ENCODE measurements around the gene GRHL1.
"Not testable (repeated sequence)": the region's sequence is repeated elsewhere in the genome, so short reads cannot be mapped to it uniquely, and the experiment has no call there.

Gene GRHL1

DNA sequence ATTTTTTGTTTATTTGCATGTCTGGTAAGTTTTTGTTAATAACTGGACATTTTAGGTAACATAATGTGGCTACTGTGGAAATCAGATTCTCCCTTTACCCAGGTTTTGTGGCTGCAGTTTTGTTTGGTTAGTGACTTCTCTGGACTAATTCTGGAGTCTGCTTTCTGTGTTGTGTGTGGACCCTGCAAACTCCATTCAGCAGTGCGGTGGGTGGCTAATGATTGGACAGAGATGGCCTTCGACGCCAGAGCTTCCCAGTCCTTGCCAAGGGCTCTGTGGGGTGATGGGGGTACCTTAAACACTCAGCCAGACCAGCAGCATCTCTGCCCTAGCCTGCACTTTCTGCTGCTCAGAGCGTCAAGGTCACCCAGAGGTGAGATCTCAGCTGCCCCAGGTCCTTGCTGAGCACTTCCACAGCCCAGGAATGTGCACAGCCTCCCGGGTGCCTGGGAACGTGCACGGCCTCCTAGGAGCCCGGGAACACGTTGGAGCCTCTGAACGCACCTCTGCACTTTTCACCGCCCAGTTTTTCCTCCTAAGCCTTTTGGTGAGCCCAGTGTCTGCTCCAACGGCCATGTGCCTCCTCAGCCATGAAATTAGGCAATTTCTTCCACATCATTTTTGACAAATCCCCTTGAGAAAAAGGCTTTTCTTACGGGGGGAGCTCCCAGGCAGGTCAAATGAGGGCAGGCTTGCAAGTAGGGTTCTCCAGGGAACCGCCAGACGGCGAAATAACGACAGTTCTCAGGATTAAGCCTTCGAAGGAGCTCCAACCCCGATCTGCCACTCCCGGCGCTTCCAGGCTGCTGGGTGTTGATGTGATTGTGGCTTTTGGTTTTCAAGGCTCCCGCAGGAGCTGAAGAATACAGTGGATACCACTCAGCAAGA is 56.7 kb downstream of the GRHL1 start:
- no peak for DNase-seq (ENCODE audit: low spot score)
- TF ChIP-seq, protein P1, sequence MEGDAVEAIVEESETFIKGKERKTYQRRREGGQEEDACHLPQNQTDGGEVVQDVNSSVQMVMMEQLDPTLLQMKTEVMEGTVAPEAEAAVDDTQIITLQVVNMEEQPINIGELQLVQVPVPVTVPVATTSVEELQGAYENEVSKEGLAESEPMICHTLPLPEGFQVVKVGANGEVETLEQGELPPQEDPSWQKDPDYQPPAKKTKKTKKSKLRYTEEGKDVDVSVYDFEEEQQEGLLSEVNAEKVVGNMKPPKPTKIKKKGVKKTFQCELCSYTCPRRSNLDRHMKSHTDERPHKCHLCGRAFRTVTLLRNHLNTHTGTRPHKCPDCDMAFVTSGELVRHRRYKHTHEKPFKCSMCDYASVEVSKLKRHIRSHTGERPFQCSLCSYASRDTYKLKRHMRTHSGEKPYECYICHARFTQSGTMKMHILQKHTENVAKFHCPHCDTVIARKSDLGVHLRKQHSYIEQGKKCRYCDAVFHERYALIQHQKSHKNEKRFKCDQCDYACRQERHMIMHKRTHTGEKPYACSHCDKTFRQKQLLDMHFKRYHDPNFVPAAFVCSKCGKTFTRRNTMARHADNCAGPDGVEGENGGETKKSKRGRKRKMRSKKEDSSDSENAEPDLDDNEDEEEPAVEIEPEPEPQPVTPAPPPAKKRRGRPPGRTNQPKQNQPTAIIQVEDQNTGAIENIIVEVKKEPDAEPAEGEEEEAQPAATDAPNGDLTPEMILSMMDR (IDR thresholded peaks at IDR 0.05) = no peak

DNA sequence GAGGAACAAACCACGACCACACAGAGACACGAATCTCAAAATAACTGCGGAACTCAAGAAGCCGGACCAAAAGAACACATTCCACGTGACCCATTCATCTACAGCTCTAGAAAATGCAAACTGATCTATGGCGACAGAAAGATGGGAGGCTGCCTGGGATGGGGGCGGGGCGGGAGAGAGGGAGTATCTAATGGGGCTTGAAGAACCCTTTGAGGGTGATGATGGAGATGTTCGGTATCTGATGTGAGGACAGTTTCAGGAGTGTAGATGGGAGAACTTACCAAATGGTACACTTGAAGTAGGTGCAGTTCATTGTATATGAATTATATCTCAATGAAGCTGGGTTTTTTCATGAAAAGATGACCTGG is 57.3 kb downstream of the GRHL1 start:
- Histone ChIP-seq H3K4me3 (no peak overlapping the region), H3K27ac (peak overlapping the region in 1 of 2 donors; percentile 82)
- TF ChIP-seq, protein P1 (IDR thresholded peaks at IDR 0.05) = no peak
- no peak for DNase-seq (ENCODE audit: low spot score)

More for the DNA sequence above, 56.7 kb downstream of the GRHL1 start:
- Histone ChIP-seq H3K4me3 (no peak overlapping the region), H3K27ac (peak overlapping the region in 1 of 2 donors; percentile 82)

DNA sequence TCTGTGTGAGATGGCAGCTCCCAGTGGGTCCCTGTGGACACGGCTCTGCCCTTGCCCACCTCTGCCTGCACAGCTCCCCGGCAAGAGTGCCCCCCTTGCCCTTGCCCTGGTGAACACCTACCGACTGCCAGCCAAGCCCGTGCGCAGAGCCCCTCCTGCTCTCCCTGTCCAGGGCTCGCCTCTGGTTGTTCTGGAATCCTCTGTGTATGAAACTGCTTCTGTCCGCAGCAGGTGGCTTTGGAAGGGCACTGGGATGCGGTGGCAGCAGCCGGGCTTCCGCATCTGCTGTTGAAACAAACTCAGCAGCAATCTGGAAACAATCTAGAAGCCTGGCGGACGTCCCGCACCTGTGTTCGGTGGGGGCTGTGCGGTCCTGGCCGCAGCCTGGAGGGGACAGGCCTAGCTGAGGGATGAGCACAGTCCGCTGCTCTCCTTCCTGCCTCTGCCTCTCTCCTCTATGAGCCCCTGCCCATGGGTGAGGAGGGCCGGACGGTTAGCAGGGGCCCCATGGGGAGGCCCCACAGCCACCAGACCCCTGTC is 57.8 kb downstream of the GRHL1 start:
- TF ChIP-seq, protein P1 (IDR thresholded peaks at IDR 0.05) = no peak
- Histone ChIP-seq H3K27ac (peak overlapping the region; percentile 11 to 82), H3K4me3 (peak overlapping the region; percentile 39)
- DNase-seq (ENCODE audit: low spot score) = no peak

DNA sequence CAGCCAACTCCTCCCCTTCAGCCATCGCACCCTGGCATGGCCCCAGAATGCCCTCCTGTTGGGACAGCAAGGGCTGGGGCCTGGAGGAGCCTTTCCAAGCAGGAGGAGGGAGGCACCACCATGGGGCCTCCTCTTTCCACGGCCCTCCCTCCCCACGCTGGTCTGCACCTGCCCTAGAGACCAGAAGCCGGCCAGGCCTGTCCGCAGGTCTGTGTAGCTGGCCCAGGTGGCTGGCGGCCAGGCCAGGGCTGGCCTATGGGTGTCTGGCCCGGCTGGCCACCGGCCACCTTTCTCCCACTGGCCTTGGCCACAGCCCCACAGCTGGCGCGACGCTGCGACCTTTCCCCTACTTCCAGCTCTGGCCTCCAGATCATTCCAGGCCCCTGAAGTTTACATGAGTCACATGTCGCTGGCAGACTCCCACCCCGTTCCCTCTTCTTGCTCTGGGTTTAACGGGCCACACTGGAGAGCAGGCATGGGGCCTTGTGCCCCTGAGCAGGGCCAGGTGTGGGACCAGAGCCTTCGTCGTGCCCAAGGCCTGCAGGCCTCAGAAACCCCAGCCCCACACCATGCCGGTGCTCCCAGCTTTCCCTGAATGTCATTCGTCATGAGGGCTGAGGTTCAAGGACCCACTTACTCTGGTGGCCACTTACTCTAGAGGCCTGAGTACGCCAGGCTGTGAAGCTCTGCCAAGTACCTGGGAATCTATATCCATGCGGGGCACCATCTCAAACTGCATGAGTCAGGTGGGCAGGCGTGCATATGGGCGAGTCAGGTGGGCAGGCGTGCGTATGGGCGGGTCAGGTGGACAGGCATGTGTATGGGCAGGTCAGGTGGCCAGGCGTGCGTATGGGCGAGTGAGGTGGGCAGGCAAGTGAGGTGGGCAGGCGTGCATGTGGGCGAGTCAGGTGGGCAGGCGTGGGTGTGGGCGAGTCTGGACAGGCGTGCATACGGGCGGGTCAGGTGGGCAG is 58.6 kb downstream of the GRHL1 start:
- TF ChIP-seq, protein P1 (IDR thresholded peaks at IDR 0.05) = no peak
- Histone ChIP-seq H3K4me3 (peak overlapping the region; percentile 39), H3K27ac (peak overlapping the region; percentile 11 to 82)
- peak; percentile 92 for DNase-seq (ENCODE audit: low spot score)

DNA sequence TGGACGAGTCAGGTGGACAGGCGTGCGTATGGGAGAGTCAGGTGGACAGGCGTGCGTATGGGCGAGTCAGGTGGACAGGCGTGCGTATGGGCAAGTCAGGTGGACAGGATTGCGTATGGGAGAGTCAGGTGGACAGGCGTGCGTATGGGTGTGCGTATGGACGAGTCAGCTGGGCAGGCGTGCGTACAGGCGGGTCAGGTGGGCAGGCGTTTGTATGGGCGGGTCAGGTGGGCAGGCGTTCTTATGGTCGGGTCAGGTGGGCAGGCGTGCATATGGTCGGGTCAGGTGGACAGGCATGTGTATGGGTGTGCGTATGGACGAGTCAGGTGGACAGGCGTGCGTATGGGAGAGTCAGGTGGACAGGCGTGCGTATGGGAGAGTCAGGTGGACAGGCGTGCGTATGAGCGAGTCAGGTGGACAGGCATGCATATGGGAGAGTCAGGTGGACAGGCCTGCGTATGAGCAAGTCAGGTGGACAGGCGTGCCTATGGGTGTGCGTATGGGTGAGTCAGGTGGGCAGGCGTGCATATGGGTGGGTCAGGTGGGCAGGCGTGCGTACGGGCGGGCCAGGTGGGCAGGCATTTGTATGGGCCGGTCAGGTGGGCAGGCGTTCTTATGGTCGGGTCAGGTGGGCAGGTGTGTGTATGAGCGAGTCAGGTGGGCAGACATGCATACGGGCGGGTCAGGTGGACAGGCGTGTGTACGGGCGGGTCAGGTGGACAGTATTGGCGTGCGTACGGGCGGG is 59.5 kb downstream of the GRHL1 start:
- not testable (repeated sequence) for H3K4me3 ChIP-seq; DNase-seq (ENCODE audit: low spot score)
- peak overlapping the region in 1 of 2 donors; percentile 82 for H3K27ac ChIP-seq

DNA sequence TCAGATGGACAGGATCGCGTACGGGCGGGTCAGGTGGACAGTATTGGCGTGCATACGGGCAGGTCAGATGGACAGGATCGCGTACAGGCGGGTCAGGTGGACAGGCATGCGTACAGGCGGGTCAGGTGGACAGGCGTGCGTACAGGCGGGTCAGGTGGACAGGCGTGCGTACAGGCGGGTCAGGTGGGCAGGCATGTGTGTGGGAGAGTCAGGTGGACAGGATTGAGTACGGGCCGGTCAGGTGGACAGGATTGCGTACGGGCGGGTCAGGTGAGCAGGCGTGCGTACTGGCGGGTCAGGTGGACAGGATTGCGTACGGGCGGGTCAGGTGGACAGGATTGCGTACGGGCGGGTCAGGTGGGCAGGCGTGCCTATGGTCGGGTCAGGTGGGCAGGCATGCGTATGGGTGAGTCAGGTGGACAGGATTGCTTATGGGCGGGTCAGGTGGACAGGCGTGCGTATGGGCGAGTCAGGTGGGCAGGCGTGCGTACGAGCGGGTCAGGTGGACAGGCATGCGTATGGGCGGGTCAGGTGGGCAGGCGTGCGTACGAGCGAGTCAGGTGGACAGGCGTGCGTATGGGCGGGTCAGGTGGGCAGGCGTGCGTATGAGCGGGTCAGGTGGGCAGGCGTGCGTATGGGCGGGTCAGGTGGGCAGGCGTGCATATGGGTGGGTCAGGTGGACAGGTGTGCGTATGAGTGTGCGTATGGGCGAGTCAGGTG is 60.3 kb downstream of the GRHL1 start:
- H3K4me3 ChIP-seq; DNase-seq (ENCODE audit: low spot score); H3K27ac ChIP-seq: not testable (repeated sequence)

DNA sequence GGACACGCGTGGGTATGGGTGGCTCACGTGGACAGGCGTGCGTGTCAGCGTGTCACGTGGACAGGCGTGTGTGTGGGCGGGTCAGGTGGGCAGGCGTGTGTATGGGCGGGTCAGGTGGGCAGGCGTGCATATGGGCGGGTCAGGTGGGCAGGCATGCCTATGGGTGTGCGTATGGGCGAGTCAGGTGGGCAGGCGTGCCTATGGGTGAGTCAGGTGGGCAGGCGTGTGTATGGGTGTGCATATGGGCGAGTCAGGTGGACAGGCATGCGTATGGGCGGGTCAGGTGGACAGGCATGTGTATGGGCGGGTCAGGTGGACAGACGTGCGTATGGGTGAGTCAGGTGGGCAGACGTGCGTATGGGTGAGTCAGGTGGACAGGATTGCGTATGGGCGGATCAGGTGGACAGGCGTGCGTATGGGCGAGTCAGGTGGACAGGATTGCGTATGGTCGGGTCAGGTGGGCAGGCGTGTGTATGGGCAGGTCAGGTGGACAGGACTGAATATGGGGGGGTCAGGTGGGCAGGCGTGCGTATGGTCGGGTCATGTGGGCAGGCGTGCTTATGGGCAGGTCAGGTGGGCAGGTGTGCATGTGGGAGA is 61.0 kb downstream of the GRHL1 start:
- H3K27ac ChIP-seq; H3K4me3 ChIP-seq; DNase-seq (ENCODE audit: low spot score): not testable (repeated sequence)
